KMS-11 (cell line): Measurements from ENCODE around the gene HINT2.
A peak's percentile ranks its signal among the peaks of the same experiment; 100 is the strongest.

Experiments used
- H2AFZ ChIP-seq: fragments of 200-600 bp; sonication (generic); 2 replicates; pipeline ENCODE4 v1.6.1; 2016; ENCODE audit warnings: antibody characterized with exemption, mixed run types, low read depth
- H3K27ac ChIP-seq: fragments of 200-600 bp; sonication (generic); 2 replicates; pipeline ENCODE4 v1.6.1; 2016; ENCODE audit warnings: mild to moderate bottlenecking, mixed run types
- H3K27me3 ChIP-seq: fragments of 200-600 bp; sonication (generic); 2 replicates; pipeline ENCODE4 v1.6.1; 2017; ENCODE audit warnings: mild to moderate bottlenecking, low read depth, mixed run types, moderate library complexity; ENCODE audit not compliant: insufficient read depth
- H3K36me3 ChIP-seq: fragments of 200-600 bp; sonication (generic); 2 replicates; pipeline ENCODE4 v1.6.1; 2017; ENCODE audit warnings: mild to moderate bottlenecking, mixed run types; ENCODE audit not compliant: insufficient read depth
- H3K4me1 ChIP-seq: fragments of 200-600 bp; sonication (generic); 2 replicates; pipeline ENCODE4 v1.6.1; 2016; ENCODE audit warnings: mild to moderate bottlenecking, low read depth, mixed run types; ENCODE audit not compliant: poor library complexity, severe bottlenecking
- H3K4me2 ChIP-seq: fragments of 200-600 bp; sonication (generic); 2 replicates; pipeline ENCODE4 v1.7.0; 2016; ENCODE audit warnings: mild to moderate bottlenecking, mixed run types
- H3K4me3 ChIP-seq: fragments of 200-600 bp; sonication (generic); IDR thresholded peaks from 2 replicates; pipeline ENCODE4 v1.6.1; 2017; ENCODE audit warnings: low read depth, low read length, mixed read lengths; ENCODE audit not compliant: insufficient read depth
- H3K79me2 ChIP-seq: fragments of 200-600 bp; sonication (generic); 2 replicates; pipeline ENCODE4 v1.6.1; 2016; ENCODE audit warnings: low read depth, mixed run types; ENCODE audit not compliant: insufficient read depth
- H3K9ac ChIP-seq: fragments of 200-600 bp; sonication (generic); 2 replicates; pipeline ENCODE4 v1.6.1; 2016; ENCODE audit warnings: mild to moderate bottlenecking, mixed run types
- H4K20me1 ChIP-seq: fragments of 200-600 bp; sonication (generic); 2 replicates; pipeline ENCODE4 v1.6.1; 2016; ENCODE audit warnings: mild to moderate bottlenecking, mixed run types; ENCODE audit not compliant: insufficient read depth
- TF ChIP-seq, protein P1 (sequence below): fragments of 200-600 bp; sonication (generic); conservative IDR thresholded peaks from 2 replicates; pipeline ENCODE4 v1.6.1; 2017; ENCODE audit warnings: low read depth, mild to moderate bottlenecking, antibody characterized with exemption, low read length, moderate library complexity, mixed read lengths

Gene HINT2

DNA sequence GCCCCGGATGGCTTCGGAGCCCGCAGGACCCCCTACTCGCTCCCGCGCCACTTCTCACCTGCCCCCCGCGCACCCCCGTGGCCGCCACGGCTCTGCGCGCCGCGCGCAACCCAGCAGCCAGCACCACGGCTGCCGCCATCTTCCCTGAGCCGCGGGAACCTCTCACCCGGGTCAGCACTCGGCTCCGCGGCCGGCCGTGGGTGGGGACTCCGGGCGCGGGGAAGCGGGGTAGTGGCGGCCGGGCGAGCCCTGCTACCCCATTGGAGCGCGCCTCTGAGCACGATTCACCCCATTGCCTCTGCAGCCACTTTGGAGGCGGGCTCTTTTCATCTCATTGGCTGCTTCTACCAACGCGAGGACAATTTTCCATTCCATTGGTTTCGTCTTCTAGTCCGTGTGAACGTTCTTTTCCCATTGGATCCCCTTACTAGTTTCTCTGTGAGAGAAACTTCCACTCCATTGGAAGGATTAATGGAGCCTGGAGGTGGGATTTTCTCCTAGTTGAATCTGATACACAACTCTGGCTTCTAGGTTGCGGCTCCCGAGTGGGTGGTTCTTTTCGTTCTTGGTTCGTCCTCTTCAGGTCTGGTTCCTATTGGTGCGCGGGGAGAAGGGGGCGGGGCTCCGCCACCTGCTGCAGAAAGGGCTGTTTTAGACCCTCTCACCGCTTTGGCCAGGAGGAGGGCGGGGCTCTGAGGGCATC, at the start of gene HINT2:
Gene HINT2, minus strand, starts transcription at position 202 of the 703 bp plus-strand sequence. Its CDS starts 63 bp downstream, at position 139.
- TF ChIP-seq, protein P1, sequence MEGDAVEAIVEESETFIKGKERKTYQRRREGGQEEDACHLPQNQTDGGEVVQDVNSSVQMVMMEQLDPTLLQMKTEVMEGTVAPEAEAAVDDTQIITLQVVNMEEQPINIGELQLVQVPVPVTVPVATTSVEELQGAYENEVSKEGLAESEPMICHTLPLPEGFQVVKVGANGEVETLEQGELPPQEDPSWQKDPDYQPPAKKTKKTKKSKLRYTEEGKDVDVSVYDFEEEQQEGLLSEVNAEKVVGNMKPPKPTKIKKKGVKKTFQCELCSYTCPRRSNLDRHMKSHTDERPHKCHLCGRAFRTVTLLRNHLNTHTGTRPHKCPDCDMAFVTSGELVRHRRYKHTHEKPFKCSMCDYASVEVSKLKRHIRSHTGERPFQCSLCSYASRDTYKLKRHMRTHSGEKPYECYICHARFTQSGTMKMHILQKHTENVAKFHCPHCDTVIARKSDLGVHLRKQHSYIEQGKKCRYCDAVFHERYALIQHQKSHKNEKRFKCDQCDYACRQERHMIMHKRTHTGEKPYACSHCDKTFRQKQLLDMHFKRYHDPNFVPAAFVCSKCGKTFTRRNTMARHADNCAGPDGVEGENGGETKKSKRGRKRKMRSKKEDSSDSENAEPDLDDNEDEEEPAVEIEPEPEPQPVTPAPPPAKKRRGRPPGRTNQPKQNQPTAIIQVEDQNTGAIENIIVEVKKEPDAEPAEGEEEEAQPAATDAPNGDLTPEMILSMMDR: no peak
- peak within 1 kb of the TSS; percentile 64 for H2AFZ ChIP-seq
- H3K4me3 ChIP-seq: no peak within 1 kb of the TSS
- peak within 1 kb of the TSS; percentile 96 for H3K4me2 ChIP-seq
- H3K9ac ChIP-seq: peak within 1 kb of the TSS; percentile 87
- H3K27me3 ChIP-seq: no peaks in the 10 kb centered on the region; the same call in 1 of the 2 replicates
- peak within 1 kb of the TSS; percentile 86 for H3K27ac ChIP-seq
- H4K20me1 ChIP-seq: no peaks in the 10 kb centered on the region
- no peaks in the 10 kb centered on the region for H3K79me2 ChIP-seq
- peaks cover 35% of the 10 kb centered on the region for H3K4me1 ChIP-seq
- H3K36me3 ChIP-seq: no peaks in the 10 kb centered on the region

DNA sequence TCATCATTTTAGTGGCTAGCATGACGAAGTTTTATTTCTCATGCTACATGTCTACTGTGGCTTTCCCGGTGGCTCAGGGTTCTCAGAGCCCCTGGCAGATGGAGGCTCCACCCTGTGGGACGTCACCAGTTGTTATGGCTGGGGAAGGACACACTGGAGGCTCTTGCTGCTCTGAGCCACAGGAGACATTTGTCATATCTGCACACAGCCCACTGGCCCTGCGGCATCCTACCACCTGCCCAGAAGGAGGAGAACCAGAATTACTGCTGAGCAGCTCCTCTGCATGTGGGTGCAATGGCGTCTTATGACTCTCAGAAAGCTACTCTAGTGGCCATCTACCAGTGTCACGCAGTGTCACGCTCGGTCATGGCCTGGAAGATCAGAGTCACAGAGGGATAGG, 48.7 kb upstream of the HINT2 start:
- H3K4me1 ChIP-seq: peaks cover 1% of the 10 kb centered on the region
- no peaks in the 10 kb centered on the region for H3K27me3 ChIP-seq
- no peak overlapping the region for H3K27ac ChIP-seq
- no peaks in the 10 kb centered on the region for H3K36me3 ChIP-seq
- no peaks in the 10 kb centered on the region for H3K79me2 ChIP-seq
- no peak overlapping the region for H2AFZ ChIP-seq
- no peak overlapping the region for H3K4me3 ChIP-seq
- H3K4me2 ChIP-seq: no peak overlapping the region
- no peaks in the 10 kb centered on the region for H4K20me1 ChIP-seq
- H3K9ac ChIP-seq: no peak overlapping the region
- TF ChIP-seq, protein P1: no peak

DNA sequence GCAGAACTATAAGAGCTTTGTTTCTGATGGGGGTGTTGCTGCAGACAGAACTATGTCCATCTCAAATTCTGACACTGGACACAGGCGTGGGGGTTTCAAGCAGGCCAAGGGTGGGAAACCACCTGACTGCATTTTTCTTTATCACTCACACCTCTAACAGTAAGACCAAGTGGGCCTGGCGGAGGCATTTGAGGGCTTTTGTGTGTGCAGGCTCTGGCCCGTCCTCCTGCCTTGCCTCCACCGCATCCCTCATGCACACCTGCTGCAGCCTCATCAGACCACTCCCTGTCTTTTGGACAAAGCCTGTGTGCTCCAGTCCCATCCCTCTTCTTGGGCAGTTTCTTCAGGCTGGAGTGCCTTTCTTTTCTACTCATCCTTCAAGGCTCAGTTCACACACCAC, 47.5 kb upstream of the HINT2 start:
- TF ChIP-seq, protein P1: no peak
- no peaks in the 10 kb centered on the region for H3K4me1 ChIP-seq
- no peak overlapping the region for H3K4me2 ChIP-seq
- H2AFZ ChIP-seq: no peak overlapping the region
- H4K20me1 ChIP-seq: no peaks in the 10 kb centered on the region
- H3K4me3 ChIP-seq: no peak overlapping the region
- H3K36me3 ChIP-seq: no peaks in the 10 kb centered on the region
- H3K27ac ChIP-seq: no peak overlapping the region
- no peak overlapping the region for H3K9ac ChIP-seq
- H3K27me3 ChIP-seq: no peaks in the 10 kb centered on the region
- no peaks in the 10 kb centered on the region for H3K79me2 ChIP-seq

DNA sequence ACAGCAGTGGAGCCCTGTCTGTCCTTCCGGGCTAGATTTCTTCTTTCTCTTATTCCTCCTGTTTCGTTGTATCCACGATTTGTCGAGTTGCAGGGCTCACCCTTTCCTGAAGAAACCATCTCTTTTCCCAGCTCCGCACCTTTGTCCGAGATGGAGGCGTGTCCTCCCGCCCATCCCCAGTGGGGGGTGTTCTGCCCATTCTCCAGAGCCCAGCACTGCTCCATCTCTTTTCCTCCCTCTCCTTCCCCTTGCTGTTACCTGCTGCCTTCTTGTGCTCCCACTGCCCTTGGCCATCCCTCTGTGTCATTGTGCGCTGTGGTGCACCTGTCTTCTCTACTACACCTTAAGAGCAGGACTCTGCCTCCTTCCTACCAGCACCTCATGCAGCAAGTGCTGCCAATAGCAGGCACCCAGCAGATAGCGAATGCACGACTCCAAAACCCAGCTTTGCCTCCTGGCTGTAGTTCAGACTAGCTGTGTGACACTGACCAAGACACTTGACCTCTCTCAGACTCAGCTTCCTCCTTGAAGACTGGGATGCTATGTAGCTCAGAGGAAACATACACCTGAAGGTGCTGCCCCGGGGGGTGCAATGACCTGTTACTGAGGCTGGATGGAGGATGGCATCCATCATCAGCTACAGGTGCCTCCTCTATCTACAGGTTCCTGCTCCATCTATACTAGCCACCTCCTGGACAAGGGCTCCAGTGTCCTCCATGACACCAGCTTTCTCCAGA, 46.5 kb upstream of the HINT2 start:
- Histone ChIP-seq H3K9ac (no peak overlapping the region), H3K4me1 (no peaks in the 10 kb centered on the region), H3K4me2 (no peak overlapping the region), H3K27me3 (no peaks in the 10 kb centered on the region), H3K36me3 (no peaks in the 10 kb centered on the region), H2AFZ (no peak overlapping the region), H4K20me1 (no peaks in the 10 kb centered on the region), H3K27ac (no peak overlapping the region), H3K79me2 (no peaks in the 10 kb centered on the region), H3K4me3 (no peak overlapping the region)
- TF ChIP-seq, protein P1: no peak
